PC-9 (cell line): Measurements from ENCODE around the gene PSORS1C1. TPM values are rescaled to one million over a fixed set of nuclear protein-coding genes. Genes with fewer than 3 reads are reported as not detected.

ENCODE experiments used
- BruUV-seq: library from RNA; stranded (reverse); fragments of 400-500 nt; replicated peaks from 2 replicates; lab custom pipeline; 2021; lab: Mats Ljungman, UMichigan
- CTCF ChIA-PET: fragments of 300-600 bp; sonication (Branson Sonifier 250); formaldehyde crosslinking; loops from one replicate; lab custom pipeline; 2022; ENCODE audit warnings: antibody characterized with exemption; lab: Charles Lee
- POLR2A ChIA-PET: fragments of 300-600 bp; sonication (Branson Sonifier 250); formaldehyde crosslinking; loops from one replicate; lab custom pipeline; 2022; ENCODE audit warnings: antibody characterized with exemption; ENCODE audit not compliant: unreplicated experiment; lab: Charles Lee
- DNase-seq, 2 experiments: peaks; one replicate each; pipeline versions ENCODE4 v3.0.0 to v3.0.0-alpha.2; 2015 to 2022; ENCODE audit warnings: mixed read lengths in 1 of 2
- H2AFZ ChIP-seq: fragments of 200-600 bp; sonication (generic); 2 replicates; pipeline ENCODE4 v1.8.1; 2017; ENCODE audit warnings: antibody characterized with exemption
- H3F3A ChIP-seq: fragments of 200-600 bp; sonication (generic); 2 replicates; pipeline ENCODE4 v1.8.1; 2017; ENCODE audit warnings: antibody characterized with exemption, mild to moderate bottlenecking, low read depth; ENCODE audit not compliant: insufficient read depth
- H3K27ac ChIP-seq: fragments of 200-600 bp; sonication (generic); 2 replicates; pipeline ENCODE4 v1.6.1; 2016; ENCODE audit warnings: mixed run types
- H3K27me3 ChIP-seq: fragments of 200-600 bp; sonication (generic); 2 replicates; pipeline ENCODE4 v1.6.1; 2016; ENCODE audit warnings: low read depth, mixed run types; ENCODE audit not compliant: insufficient read depth
- H3K36me3 ChIP-seq: fragments of 200-600 bp; sonication (generic); 2 replicates; pipeline ENCODE4 v1.6.1; 2016; ENCODE audit warnings: low read depth, mixed run types
- H3K4me1 ChIP-seq: fragments of 200-600 bp; sonication (generic); replicated peaks from 2 replicates; pipeline ENCODE4 v1.6.1; 2016; ENCODE audit warnings: mixed run types; ENCODE audit not compliant: insufficient read depth
- H3K4me2 ChIP-seq: fragments of 200-600 bp; sonication (generic); 2 replicates; pipeline ENCODE4 v1.6.1; 2017; ENCODE audit warnings: mixed run types
- H3K4me3 ChIP-seq: fragments of 200-600 bp; sonication (generic); 2 replicates; pipeline ENCODE4 v1.6.1; 2016; ENCODE audit warnings: mixed run types
- H3K79me2 ChIP-seq: fragments of 200-600 bp; sonication (generic); 2 replicates; pipeline ENCODE4 v1.6.1; 2017; ENCODE audit warnings: low read depth, mixed run types
- H3K9me2 ChIP-seq: fragments of 200-600 bp; sonication (generic); 2 replicates; pipeline ENCODE4 v1.8.1; 2017; ENCODE audit warnings: mild to moderate bottlenecking; ENCODE audit not compliant: insufficient read depth
- H3K9me3 ChIP-seq: fragments of 200-600 bp; sonication (generic); 2 replicates; pipeline ENCODE4 v1.8.1; 2016; ENCODE audit warnings: low read depth; ENCODE audit not compliant: insufficient read depth
- H4K20me1 ChIP-seq: fragments of 200-600 bp; sonication (generic); 2 replicates; pipeline ENCODE4 v1.8.1; 2017; ENCODE audit not compliant: insufficient read depth
- CTCF ChIP-seq: fragments of 200-600 bp; sonication (generic); conservative IDR thresholded peaks from 2 replicates; pipeline ENCODE4 v1.6.1; 2017; ENCODE audit warnings: mixed run types, antibody characterized with exemption, mild to moderate bottlenecking, moderate library complexity
- EZH2 ChIP-seq: fragments of 200-600 bp; sonication (generic); IDR thresholded peaks from 2 replicates; pipeline ENCODE4 v1.8.0; 2017; ENCODE audit warnings: antibody characterized with exemption, low read depth
- intact Hi-C: fragments of 100-400 bp; cut with micrococcal nuclease; formaldehyde crosslinking; loops from one replicate; pipeline ENCODE4 v1.10.0; 2022; ENCODE audit not compliant: unreplicated experiment
- total RNA-seq: library from RNA; stranded (reverse); gene quantifications from 2 replicates; pipeline ENCODE4 v1.2.3, GENCODE V29; 2021

PSORS1C1 gene
- total RNA-seq, 1 experiment from 2014 or later = 29.2 TPM

GRCh38 chr6:31149827-31150447, 35.3 kb downstream of the PSORS1C1 start:
- Histone ChIP-seq H3K4me1 (no peaks in the 10 kb centered on the region), H4K20me1 (no peaks in the 10 kb centered on the region), H2AFZ (no peak overlapping the region), H3K27me3 (no peaks in the 10 kb centered on the region), H3K9me3 (no peaks in the 10 kb centered on the region), H3K36me3 (no peaks in the 10 kb centered on the region), H3K4me2 (no peak overlapping the region), H3F3A (no peaks in the 10 kb centered on the region), H3K4me3 (no peak overlapping the region), H3K9me2 (no peaks in the 10 kb centered on the region), H3K27ac (no peak overlapping the region), H3K79me2 (no peaks in the 10 kb centered on the region)
- intact Hi-C loops = no loop called here
- TF ChIP-seq CTCF (no peak), EZH2 (no peak)
- no peak for DNase-seq
- CTCF ChIA-PET = no interaction called here
- POLR2A ChIA-PET = no interaction called here
- BruUV-seq = no TSS peak

- DNase-seq = no peak
- H3K27me3 ChIP-seq = no peaks in the 10 kb centered on the region
- H3K4me3 ChIP-seq = no peak overlapping the region
- H3K27ac ChIP-seq = no peak overlapping the region
- TF ChIP-seq EZH2 (no peak), CTCF (no peak)
- intact Hi-C loops = no loop called here
- ChIA-PET POLR2A (interaction anchor here (0.6 to 0.7 kb wide), 3 partner anchors 13 to 1097 kb away, joined by 4 to 8 read pairs (median 6); no protein-coding TSS in a partner anchor), CTCF (no interaction called here)
- peaks cover 8% of the 10 kb centered on the region; the same call in 1 of the 2 replicates for H3K4me1 ChIP-seq
- H2AFZ ChIP-seq = no peak overlapping the region
- no peaks in the 10 kb centered on the region for H3K9me2 ChIP-seq
- H3K79me2 ChIP-seq = no peaks in the 10 kb centered on the region
- BruUV-seq = no TSS peak
- H3F3A ChIP-seq = no peaks in the 10 kb centered on the region
- no peaks in the 10 kb centered on the region for H3K9me3 ChIP-seq
- H3K36me3 ChIP-seq = no peaks in the 10 kb centered on the region
- no peaks in the 10 kb centered on the region for H4K20me1 ChIP-seq
- H3K4me2 ChIP-seq = no peak overlapping the region
Measured at GRCh38 chr6:31152781-31153180, 38.2 kb downstream of the PSORS1C1 start.

GRCh38 chr6:31154436-31154835, 39.8 kb downstream of the PSORS1C1 start:
- DNase-seq = no peak
- TF ChIP-seq EZH2 (no peak), CTCF (no peak)
- no peak overlapping the region for H2AFZ ChIP-seq
- CTCF ChIA-PET = no interaction called here
- H3K27ac ChIP-seq = no peak overlapping the region
- no peak overlapping the region for H3K4me3 ChIP-seq
- H4K20me1 ChIP-seq = no peaks in the 10 kb centered on the region
- H3K79me2 ChIP-seq = no peaks in the 10 kb centered on the region
- intact Hi-C loops = no loop called here
- no TSS peak for BruUV-seq
- no peaks in the 10 kb centered on the region for H3K9me3 ChIP-seq
- no peak overlapping the region for H3K4me2 ChIP-seq
- H3K27me3 ChIP-seq = no peaks in the 10 kb centered on the region
- POLR2A ChIA-PET = interaction anchor here (0.6 kb wide), 1 partner anchor 12 kb away, joined by 4 read pairs; no protein-coding TSS in a partner anchor
- no peaks in the 10 kb centered on the region for H3F3A ChIP-seq
- no peaks in the 10 kb centered on the region for H3K36me3 ChIP-seq
- H3K4me1 ChIP-seq = peaks cover 15% of the 10 kb centered on the region
- no peaks in the 10 kb centered on the region for H3K9me2 ChIP-seq
